Activated CD4-positive, alpha-beta T cell treated with anti-CD3 and anti-CD28 coated beads for 4 hours (primary cell): ENCODE measurements around the gene FCHSD1.

Experiments used
- DNase-seq, 2 donors: peaks; one replicate each; pipeline ENCODE4 v3.0.0-alpha.2; 2020

The FCHSD1 gene

GRCh38 chr5:141672841-141673813 lies 21.9 kb upstream of the FCHSD1 start:
- DNase-seq: no peak

- no peak for DNase-seq
Measured at GRCh38 chr5:141672071-141672840, 21.0 kb upstream of the FCHSD1 start.

DNA sequence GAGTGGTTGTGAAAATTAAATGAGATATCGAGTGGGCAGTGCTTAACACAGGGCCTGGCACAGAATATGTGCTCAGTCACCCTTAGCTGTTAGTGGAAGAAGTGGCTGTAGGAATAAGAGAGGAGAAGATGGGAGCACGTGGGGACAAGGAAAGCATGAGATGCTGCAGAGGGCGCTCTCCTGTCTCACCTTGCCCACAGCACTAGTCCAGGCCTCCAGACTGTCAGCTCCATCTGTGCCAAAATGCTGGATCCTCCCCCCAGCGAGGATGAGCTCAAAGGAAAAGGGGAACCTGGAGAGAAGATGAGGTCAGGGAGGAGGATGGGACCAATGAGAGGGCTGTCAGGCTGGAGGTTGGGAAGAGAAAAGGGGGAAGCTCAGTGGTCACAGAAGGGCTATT lies 18.3 kb upstream of the FCHSD1 start:
- DNase-seq: no peak

DNA sequence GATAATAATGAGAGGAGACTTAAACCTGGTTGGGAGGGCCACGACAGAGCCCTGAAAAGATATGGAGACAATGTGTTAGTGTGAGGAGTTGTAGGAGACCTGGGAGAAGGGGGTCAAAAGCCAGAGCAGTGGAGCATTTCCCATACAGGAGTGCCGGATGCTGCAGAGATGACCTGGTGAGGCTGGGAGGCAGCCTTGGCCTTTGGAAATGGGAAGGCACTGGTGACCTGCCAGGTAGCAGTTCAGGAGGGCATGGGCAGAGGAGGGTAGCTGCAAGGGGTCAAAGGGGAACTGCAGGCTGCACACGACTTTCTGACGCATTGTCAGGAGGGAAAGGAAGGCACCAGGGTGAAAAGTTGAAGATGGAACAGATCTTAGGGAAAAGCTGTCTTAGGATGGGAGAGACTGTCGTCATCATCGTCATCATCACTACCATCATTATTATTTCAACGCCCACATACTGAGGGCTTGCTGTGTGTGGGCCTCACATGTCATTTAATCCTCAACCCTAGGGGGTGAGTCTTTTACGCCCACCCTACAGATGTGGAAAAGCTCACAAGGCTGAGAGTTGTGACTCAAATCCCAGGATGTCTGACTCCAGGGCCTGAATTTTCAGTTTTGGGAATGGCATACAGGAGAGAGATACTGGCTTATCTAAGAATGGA lies 17.5 kb upstream of the FCHSD1 start:
- no peak for DNase-seq

DNA sequence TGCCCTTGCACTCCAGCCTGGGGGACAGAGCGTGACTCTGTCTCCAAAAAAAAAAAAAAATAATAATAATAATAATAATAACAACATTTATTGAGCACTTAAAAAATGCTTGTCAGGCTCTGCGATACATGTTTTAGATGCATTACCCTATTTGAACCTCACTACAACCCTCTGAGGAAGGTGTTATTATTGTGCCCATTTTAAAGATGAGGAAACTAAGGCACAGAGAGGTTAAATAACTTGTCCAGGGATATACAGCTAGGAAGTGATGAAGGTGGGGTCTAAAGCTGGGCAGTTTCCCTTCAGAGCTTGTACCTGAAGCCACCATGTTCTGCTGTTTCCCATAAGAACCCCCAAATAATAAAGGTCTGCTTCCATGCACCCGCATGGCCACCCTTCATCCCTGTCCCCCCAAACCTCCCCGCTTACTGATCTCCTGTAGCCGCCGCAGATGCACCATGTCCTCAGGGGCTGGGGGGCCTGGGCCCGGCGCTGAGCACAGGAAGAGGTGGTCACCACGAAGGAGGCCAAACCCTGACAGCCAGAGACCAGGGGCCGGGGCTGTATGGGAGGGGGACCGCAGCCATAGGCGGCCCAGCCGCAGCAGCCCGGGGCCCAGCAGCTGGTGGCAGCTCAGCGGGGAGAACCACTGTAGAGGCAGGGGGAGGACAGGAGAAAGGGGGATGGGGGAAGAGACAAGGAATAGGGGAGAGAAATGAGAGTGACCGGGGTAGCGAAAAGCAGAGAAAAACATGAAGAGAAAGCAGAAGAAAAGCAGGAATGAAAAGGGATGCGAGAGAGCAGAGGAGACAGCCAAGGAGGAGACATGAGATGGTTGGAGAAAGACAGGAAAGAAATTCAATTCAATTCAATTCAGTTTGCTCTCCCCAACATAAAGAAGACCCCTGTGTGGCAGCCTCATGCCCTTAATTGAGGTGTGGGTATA lies 15.1 kb upstream of the FCHSD1 start:
- DNase-seq: no peak

- peak; percentile 56 to 74 for DNase-seq
Measured at GRCh38 chr5:141664733-141665461, 13.7 kb upstream of the FCHSD1 start.

- DNase-seq: no peak
Measured at GRCh38 chr5:141663506-141663905, 12.3 kb upstream of the FCHSD1 start.

DNA sequence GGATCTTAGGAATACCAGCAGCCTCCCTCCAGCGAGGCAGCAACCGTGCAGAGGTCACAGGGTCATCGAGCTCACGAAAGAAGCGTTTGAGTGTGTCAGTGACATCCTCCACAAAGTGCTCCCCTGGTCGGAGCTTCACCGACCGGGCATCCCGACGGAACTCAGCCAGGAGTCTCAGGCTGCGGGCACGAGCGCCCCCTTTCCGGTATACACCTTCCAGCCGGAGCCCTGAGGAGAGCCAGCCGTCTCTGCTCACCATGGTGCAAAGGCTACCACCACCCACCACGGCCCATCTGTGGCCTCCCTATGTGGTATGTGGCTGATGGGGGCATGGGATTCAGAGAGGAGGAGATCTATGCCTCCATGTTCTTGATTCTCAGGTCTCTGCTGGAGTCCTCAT lies 10.8 kb upstream of the FCHSD1 start:
- no peak for DNase-seq

GRCh38 chr5:141657937-141658545 lies 6.8 kb upstream of the FCHSD1 start:
- DNase-seq: no peak

DNA sequence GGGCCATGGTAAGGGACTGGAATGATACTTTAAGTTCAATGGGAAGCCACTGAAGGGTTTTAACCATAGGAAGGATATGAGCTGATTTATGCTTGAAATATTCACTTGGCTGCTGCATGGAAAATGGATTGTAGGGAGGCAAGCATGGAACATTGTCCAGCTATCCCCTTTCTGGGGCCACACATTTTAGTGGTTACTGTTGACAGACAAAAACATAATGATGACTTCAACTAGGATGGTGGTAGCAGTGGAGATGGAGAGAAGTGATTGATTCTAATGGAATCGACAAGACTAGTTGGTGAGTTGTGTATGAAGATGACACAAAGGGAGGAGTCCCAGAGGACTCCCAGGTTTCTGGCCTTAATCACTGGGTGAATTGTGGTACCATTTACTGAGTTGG lies 6.2 kb upstream of the FCHSD1 start:
- DNase-seq: no peak

DNA sequence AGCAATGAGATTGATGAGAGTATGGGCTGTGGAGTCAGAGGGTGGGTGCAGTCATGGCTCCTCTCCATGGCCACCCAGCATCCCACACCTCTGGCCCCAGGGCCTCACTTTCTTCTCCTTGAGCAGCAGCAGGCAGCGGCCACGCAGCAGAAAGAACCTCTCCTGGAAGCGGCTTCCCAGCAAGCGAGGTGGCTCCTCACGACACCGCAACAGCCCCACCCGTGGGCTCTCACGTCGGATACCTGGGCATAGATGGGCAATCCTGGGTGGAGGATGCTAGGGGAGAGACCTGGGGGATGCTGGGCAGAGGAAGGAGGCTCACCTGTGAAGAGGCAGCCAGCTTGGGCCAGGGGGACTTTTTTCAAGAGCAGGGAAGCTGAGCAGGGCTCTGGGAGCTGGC lies 5.2 kb upstream of the FCHSD1 start:
- DNase-seq: no peak

DNA sequence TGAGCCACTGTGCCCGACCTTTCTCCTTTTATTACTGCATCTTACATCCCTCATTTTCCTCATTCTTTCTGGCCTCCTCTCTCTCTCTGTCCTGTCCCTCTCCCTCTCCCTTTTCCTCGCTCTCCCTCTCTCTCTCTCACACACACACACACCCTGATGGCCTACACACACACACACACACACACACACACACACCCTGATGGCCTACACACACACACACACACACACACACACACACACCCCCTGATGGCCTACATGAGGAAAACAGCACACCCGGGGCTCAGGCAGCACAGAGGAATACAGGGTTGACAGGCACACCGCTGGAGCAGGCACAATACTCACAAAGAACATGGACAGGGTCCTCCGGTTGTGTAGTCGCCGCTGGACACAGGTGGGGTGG lies 3.8 kb upstream of the FCHSD1 start:
- DNase-seq: no peak

- DNase-seq: no peak
Measured at GRCh38 chr5:141654298-141654697, 3.1 kb upstream of the FCHSD1 start.

GRCh38 chr5:141651728-141652105 lies 499 bp upstream of the FCHSD1 start:
- DNase-seq: no peak

DNA sequence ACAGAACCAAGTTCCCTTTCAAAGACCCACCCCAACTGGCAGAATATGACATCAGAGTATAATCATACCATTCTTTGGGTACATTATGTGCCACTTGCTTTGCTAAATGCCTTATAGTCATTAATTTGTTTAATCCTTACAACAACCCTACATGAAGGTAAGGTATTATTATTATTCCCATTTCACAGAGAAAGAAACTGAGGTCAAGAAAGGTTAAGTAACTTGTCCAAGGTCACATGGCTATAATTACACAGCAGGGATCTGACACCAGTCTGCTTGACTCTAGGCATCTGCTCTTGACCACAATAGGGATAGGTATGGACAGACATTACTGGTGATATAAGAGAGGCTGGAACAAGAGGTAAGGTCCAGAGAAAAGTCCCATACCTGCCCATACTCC lies 1.2 kb downstream of the FCHSD1 start:
- DNase-seq: no peak

GRCh38 chr5:141649056-141649688 lies 2.0 kb downstream of the FCHSD1 start:
- no peak for DNase-seq

GRCh38 chr5:141647851-141648250 lies 3.4 kb downstream of the FCHSD1 start:
- DNase-seq: no peak

DNA sequence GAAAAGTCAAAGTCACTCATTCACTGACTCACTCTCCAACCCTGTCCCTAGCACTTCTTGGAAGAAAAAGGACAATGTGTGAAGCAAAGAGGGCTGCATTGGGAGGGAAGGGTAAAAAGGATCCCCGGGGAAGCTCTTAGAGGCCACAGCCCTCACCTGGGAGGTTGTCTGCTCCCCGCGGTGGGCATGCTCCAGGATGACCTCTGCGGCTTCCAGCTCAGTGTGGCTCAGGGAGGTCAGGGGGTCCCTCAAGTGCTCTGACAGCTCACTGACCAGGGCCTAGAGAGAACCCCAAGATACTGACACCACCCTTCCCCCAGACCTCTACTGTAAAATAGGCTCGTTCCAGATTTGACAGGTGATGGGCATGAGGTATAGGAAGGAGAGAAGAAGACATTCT lies 4.0 kb downstream of the FCHSD1 start:
- no peak for DNase-seq

- no peak for DNase-seq
Measured at GRCh38 chr5:141646026-141646425, 5.2 kb downstream of the FCHSD1 start.

- DNase-seq: no peak
Measured at GRCh38 chr5:141641634-141642267, 9.5 kb downstream of the FCHSD1 start.
